ENCODE results near the gene CISD3. TPM values are rescaled to one million over a fixed set of nuclear protein-coding genes. Genes with fewer than 3 reads are reported as not detected.

Gene CISD3
- total RNA-seq, 1 donor from 2014 or later: 81.9 TPM

DNA sequence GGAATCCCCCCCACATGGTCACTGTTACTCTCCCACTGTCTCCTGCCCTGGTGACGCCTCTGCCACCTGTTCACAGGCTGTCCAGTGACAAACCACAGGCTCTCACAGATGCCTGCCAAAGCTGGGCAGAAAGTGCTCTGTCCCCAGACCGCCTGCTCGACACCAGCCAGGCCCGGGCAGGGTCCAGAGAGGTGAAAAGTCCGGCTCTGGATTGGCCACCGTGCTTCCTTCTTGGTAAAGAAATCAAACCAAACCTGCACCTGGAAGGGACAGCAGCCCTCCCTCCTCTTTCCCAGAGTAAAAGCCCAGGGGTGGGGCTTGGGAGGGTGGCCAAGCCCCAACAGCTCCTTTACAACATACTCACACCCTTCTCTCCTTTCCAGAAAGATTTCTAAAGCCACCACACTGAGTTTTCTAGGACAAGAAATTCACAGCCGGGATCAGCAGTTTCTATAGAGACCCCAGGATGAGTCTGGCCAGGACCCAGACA lies 11.8 kb downstream of the CISD3 start:
- peak; percentile 89 for ATAC-seq
- DNase-seq (ENCODE audit: low spot score): peak; percentile 81

DNA sequence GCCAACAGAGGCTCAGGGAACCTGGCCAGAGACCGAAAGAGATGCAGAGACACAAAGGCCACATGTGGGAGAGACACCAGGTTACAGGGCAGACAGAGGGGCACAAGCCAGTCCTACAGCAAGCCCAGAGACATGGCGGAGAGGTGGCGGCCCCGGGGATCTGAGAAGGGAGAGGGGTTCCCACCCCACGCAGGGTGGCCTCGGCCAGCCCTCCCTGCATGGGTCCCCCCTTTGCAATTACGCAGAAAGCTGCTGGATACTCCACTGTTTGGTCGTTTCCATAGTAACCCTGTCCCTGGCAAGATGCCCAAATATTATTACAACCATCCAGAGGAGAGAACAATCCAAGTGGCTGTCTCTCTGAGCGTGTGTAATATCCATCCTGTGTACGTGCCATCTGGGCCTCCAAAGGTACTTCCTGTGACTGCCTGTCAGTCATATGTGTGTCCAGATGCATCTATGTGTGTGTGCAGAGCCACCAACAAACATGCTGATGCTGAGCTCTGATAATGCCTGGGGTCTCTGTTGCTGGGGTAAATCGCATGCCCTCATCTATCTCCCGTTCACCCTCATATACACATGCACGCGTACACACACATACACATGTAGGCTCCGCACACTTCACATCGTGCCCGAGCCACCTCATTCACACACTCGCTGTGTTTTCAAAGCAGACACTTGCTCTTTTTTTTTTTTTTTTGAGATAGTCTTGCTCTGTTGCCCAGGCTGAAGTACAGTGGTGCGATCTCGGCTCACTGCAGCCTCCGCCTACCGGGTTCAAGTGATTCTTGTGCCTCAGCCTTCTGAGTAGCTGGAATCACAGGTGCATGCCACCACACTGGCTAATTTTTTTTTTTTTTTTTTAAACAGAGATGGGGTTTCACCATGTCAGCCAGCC lies 12.5 kb downstream of the CISD3 start:
- no peak for ATAC-seq
- no peak for DNase-seq (ENCODE audit: low spot score)

DNA sequence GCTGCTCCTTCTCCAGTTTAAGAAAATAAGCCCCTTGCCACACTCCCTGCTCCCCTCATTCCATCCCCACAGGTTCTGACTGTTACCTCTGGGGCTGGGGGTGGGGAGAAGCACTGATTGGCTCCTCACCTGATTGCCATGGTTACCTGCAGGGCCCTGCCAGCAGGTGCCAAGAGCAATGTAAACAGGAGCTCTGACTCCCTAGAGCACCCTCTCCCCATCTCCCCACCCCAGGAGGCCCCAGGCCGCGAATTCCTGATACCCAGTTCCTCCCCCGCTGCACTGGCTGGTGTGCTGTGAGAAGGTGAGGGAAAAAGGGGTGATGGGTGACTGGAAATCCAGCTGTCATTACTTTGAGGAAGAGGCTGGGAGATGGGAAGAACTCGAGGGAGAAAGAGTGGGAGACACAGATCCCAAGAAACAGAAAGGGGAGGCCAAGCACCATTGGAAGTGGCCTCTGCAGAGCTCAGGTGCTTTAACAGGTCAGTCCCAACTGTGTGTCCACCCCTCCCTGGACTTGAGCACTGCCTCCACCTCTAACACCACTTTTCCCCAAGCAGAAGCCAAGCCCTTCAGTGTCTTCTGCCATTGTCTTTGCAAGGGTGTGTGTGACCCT lies 13.5 kb downstream of the CISD3 start:
- ATAC-seq: no peak
- DNase-seq (ENCODE audit: low spot score): no peak

DNA sequence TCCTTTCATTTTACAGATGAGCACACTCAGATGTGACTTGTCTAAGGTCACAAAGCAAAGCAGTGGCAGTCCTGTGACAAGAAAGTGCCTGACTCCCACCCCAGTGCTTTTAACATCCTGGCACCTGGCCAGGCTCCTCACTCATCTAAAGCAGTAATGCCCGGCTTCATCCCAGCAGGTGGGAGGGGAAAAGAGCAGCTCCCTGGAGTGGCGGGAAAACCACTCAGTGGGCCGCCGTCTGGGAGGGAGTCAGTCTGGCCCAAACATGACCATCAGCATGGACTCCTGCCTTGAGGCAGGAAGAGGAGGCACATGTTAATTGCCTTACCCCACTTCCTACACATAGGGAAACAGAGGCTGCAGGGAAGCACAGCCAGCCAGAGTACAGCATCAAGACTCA lies 15.4 kb downstream of the CISD3 start:
- no peak for DNase-seq (ENCODE audit: low spot score)
- no peak for ATAC-seq

DNA sequence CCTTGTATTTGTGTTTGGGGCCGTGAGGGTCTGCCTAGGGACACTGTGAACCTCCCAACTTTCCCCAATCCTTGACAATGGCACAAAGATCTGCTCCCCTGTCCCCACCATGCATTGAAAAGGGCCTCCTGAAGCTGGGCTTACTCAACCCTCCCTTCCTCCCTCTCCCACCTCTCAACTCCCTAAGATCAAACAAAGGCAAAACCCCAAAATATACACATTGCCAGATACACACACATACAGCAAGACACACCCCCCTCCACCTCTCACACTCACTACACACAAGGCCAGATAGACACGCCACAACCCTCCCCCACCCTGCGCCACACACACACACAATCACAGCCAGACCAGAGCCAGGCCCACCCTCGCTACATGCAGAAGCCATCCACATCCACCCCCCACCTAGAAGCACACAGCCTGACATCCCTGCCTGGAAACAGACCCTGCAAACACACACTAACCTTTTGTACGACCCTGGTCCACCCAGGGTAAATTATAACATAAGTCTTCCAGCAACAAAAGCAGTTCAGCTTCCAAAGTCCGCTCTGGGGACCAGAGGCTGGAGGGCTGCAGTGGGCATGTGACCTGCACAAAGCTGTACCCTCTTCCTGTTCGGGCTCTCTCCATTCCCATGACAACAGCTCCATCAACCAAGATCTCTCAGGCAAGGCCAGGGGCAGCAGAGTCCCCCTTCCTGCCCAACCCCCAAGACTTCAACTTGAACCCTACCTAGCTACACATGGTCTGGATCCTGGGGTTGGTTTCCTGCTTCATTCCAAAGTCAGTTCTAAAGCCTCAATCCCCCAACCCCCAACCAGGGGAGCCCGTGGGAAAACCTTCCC lies 16.1 kb downstream of the CISD3 start:
- ATAC-seq (no peak), DNase-seq (ENCODE audit: low spot score) (no peak)

DNA sequence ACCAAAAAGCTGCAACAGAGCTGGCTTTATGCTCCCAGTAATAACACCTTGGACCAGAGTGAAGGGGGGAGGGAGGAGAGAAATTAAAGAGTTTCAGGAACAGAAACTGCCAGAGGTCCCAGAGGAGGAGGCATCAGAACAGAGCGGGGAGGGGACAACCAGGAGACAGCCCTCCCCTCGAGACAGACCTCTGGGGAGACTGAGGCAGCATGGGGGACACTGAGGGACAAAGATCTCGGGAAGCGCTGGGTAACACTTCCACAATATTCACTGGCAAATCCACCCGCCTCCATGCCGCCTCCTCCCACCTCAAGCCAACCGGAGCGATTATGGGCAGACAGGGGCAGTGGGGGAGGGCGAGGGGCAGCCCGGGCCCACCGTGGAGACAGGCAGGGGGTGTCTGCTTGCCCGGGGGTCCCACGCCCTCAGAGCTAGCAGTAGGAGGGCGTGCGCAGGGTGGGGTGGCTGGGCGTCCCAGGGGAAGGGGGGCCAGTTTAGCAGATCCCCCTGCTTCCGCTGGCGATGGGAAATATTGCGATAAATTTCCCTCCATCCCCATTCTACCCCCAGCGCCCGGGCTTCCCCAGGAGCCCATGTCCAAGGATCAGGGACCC lies 16.8 kb downstream of the CISD3 start:
- ATAC-seq (no peak), DNase-seq (ENCODE audit: low spot score) (no peak)

DNA sequence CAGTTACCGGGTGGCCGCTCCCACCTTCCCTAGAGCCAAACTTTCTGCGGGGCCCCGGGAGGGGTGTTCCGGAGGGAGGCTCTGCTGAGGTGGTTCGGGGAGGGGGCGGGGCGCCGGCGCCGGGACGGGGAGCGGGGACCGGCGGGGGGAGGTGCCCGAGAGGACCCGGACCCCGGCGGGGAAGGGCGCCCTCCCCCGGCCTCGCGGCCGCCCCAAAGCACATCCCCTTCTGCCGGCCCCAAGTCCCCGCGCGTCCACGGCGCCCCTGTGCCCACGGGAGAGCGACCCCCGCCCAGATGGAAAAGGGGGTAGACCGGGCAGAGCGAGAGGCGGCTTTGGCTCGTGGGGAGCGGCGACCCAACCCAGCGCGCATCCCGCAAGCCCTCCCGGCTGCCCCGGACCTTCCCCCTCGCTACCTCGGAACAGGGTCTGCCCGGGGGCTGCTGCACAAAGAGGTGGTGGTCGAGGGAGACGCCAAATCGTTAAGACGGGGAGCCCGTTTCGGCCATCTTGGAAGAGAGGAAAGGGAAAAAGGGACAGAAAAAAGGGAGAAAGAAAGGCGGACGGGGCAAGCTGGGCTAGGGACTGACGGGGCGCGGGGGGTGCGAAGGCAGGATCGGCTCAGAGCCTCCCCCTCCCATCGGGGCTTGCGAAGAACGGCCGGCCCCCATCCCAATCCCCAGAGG lies 17.5 kb downstream of the CISD3 start:
- DNase-seq (ENCODE audit: low spot score): no peak
- ATAC-seq: no peak

DNA sequence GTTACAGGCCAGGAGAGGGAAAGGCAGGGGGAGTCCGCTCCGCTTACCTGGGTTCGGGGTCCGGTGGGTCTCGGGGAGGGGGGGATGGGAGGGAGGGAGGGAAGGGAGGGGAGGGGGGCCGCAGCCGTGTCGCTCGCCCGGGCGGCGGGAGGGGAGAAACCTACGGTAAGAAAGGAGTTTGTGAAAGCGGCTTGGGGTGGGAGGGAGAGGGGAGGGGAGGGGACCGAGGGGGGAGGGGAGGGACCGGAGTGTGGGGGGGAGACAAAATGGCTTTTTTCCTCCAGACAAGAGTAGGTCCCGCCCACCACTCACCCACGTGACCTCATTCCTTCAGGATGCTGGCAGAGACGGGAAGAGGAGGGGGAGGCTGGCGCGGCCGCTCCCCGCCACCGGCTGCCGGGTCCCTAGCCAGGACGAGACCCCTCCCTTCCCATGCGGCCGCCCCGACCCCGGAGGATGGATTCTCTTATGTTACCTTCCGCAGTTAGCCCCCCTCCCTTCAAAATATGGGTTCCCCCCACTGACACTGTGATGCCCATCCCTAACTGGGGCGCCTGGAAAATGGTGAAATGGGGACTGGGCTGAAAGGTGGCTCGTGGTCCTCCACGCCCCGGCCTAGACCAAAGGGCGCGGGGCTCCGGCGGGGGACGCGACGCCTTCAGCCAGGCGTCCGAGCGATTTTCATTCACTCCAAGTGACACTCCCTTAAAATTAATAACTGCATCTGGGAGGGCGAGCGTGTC lies 18.2 kb downstream of the CISD3 start, which contains the start of gene PCGF2:
Gene PCGF2, minus strand, starts transcription at position 188 of the 743 bp plus-strand sequence. CDS start 7,934 bp downstream, outside the sequence.
- ATAC-seq (no peak), DNase-seq (ENCODE audit: low spot score) (peak; percentile 72)

DNA sequence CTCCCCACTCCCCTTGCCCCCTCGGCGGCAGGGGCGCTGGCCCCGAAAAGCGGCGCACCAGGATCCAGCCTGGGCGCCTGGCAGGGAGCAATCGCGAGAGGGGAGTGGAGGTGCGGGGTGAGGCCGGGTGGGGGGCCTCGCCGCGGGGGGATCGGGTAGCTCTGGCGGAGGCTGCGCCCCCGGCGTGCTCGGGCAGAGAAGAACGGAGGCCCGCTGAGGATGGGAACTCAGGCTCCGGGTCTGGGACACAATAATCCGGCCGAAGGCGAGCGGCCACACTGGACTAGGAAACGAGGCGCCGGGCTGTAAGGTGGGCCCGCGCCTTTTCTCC lies 18.7 kb downstream of the CISD3 start:
- DNase-seq (ENCODE audit: low spot score): no peak
- ATAC-seq: no peak

DNA sequence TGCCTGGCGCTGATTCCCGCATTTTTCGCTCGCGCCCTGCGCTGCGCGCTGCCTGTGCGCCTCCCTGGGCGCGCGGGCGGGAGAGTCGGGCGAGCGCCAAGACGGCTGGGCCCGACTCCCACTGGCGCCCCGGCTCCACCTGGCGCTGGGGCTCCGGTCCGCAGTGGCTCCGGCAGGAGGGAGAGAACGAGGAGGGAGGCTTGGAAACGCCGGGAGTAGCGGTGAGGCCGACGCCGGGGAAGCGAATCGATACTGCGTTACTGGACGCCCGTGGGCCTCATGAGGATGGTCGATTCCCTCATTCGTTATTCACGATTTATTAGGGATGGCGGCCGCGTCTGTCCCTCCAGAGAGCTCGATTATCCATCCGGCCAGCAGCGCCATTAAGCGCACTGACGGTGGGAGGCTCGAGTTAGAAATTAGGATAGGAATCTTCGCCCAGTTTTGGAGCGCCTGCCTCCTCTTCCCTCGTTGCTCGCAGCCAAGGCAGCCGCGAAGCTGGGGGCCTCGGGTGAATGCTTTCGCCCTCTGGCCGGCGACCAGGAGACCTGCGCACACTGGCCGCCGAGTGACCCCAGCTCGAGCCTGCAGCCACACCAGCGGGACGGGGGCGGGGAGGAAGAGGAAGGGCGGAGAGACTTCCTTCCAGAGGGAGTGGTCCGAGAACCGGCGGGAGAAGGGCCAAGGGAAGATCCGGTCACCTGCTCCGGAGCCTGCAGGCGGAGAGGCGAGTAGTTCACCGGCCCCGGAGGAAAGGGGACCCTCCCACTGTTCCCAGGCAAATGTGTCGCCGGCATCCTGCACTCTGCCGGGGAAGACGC lies 19.3 kb downstream of the CISD3 start:
- ATAC-seq: peak; percentile 56
- peak; percentile 87 for DNase-seq (ENCODE audit: low spot score)

DNA sequence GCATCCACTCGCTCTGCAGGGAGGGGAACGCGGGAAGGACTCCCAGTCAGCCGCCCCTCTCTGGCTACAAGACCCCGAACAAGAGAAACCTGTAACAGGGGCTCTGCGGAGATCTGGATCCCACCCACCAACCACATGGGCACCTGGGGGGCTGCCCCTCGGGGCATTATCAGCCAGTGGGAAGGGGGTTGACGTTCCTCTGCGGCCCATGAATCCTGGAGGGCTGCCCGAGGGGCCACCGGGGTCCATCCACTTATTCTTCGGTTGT lies 19.8 kb downstream of the CISD3 start:
- ATAC-seq (no peak), DNase-seq (ENCODE audit: low spot score) (peak; percentile 51)

DNA sequence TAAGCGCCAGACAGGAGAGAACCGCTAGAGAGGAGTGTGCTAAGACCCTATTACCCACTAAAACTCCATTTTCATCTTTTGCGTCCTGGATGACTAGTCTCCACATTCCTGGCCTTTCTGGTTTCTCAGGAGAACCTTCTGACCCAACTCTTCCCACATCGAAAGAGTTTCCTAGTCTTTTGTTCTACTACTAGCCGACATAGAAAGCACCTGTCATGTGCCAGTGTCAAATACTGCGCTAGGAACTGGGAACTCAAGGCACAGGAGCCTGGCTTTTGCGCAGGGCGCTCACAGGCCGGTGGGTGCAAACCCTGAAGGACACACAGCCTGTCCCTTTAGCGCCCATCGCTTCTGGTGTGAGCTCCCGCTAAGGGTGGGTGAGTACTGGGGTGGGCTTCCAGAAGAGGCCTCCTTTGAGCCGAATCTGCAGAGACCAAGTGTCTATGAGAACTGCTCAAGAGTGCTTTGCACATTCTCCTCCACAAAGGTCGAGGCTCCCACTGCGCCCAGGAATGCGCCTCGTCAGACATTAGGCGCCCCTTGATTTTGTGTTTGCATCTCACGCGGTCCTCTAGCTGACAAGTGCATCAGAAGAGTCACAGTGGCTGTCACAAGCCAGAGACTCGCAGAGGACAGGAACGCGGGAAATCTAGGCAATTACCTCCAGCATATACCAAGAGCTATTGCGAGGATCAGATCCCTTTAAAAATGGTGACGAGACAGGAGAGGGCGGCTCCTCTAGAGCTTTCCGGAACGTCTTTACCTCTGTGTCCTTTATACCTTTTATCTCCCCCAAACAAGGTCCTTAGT lies 20.4 kb downstream of the CISD3 start:
- ATAC-seq (no peak), DNase-seq (ENCODE audit: low spot score) (no peak)

DNA sequence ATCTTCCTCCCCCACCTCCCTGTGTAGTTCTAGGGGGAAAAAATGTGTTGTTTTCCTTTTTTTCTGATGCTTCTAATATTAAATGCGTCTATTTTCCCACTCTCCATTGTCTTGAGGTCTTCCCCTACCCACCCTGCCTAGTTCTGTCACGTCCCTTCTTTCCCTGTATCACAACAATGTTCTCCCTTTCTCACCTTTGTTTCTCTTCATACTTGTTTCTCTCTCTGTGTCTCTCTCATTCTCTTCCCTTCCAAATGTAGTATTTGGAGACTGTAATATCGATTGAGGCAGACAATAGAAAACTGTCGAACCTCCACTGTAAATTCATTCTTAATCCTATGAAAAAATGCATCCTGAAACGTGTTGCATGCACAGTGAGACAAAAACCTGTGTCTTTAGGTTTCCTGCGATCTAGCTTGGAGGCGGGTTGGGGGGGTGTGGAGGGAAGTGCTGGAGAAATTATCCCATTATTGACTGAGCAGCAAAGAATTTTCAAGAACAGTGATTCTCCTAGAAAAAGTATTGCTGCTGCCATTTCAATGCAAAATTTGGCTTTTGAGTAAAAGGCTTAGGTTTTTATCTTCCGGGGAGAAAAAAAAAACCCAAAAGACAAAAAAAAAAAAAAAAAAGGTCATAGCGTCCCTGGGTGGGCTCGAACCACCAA lies 21.1 kb downstream of the CISD3 start:
- DNase-seq (ENCODE audit: low spot score) (no peak), ATAC-seq (no peak)

DNA sequence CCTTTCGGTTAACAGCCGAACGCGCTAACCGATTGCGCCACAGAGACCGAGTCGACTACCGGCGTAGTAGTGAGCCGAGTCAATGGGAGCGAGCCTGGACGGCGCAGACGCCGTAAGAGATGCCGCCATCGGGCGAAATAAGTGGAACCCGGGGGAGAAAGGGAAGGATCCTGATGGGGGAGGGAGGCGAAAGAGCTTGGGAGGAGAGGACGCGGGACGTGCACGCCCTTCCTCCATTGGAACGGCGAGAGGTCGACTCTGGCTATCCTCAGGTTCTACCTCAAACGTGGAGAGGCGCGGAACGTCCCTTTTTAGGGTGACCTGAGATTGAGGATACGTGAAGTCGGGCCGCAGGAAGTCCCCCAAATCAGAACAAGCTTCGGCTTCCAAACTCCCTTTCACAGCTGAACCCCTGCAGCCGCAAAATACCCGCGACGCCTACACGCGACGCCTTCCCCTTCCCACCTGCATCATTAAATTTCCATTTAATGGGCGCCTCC lies 21.7 kb downstream of the CISD3 start:
- ATAC-seq (peak; percentile 52), DNase-seq (ENCODE audit: low spot score) (peak; percentile 84)

DNA sequence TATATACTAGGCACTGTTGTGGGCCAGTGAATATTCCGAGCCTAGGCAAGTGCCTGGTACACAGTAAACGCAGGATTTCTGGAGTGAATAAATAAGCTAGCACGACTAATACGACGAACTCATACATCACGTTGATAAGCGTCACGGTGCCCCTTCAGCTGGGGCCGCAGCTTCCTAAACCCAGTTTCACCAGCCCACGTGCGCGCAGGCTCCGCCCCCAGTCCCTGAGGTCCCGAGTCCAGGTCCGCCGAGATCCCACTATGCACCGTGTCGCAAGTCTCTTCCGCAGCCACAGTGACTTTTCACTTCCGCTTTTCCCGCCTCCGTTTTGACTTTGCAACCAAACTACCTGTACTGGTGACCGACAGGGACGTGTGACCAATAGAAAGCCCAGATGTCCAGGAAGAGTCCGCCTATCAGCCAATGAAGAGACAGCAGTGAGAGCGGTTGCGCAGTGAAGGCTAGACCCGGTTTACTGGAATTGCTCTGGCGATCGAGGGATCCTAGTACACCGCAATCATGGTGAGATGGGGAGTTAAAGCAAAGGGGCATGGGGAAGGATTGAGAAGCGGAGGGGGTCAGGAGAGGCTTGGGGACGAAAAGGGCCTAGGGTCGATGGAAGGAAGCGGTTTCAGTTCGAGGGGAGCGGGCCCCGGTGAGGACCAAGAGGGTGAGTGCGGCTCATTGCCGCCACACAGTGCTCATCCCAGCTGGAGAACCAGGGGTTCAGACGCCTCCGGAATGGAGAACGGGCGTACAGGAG lies 22.3 kb downstream of the CISD3 start, which contains the start of gene PSMB3:
Gene PSMB3, plus strand, starts transcription at position 434 of the 763 bp plus-strand sequence. Its CDS starts 86 bp downstream, at position 520.
- ATAC-seq: peak; percentile 82
- peak; percentile 99 for DNase-seq (ENCODE audit: low spot score)

DNA sequence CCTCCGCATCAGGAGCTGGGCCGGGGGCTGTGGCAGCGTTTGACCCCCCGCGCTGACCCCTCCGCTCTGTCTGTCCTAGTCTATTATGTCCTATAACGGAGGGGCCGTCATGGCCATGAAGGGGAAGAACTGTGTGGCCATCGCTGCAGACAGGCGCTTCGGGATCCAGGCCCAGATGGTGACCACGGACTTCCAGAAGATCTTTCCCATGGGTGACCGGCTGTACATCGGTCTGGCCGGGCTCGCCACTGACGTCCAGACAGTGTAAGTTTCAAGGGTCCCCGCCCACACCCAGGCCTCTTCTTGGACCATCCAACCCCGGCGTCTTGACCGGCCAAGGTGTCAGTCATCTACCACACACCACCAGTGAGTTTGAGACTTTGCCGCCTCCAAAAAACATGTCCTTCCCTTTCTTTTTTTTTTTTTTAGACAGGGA lies 22.9 kb downstream of the CISD3 start:
- DNase-seq (ENCODE audit: low spot score) (no peak), ATAC-seq (no peak)
